Measurements from ENCODE around the gene NR2F6. TPM values are rescaled to one million over a fixed set of nuclear protein-coding genes. Genes with fewer than 3 reads are reported as not detected.
A peak's percentile ranks its signal among the peaks of the same experiment; 100 is the strongest.

Gene NR2F6
- polyA plus RNA-seq, 4 donors, result 41.6 to 93.0 (median 74.9) TPM

DNA sequence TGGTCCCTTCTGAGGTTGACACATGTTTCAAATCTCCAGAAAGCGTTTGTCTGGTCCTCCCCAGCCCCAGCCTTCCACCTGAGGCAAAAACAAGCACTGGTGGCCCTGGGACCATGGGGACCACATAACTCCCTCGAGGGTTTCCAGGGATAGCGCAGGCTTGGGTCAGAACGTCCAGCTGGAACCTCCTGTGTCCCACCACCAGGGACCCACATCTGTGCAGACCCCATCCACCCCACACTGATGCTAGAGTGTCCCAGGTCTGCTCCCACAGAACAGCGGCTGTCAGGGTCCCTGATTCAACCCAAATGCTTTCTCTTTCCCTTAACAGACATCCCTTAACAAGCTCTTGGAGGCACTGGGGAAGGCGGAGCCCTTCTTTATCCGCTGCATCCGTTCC lies 60.1 kb downstream of the NR2F6 start:
- Histone ChIP-seq H3K36me3 (ENCODE audit: control insufficient read depth in 3 of 3, insufficient read depth in 2 of 3, low read depth in 1 of 3, low read length in 3 of 3) (peaks cover 9 to 79% (median 14%) of the 10 kb centered on the region in 3 donors), H3K27me3 (ENCODE audit: control insufficient read depth in 3 of 3, insufficient read depth in 3 of 3, low read length in 3 of 3) (no peaks in the 10 kb centered on the region), H3K4me1 (ENCODE audit: control insufficient read depth in 3 of 3, insufficient read depth in 2 of 3, low read depth in 1 of 3, low read length in 2 of 3) (no peaks in the 10 kb centered on the region), H3K9me3 (ENCODE audit: control insufficient read depth in 2 of 2, insufficient read depth in 1 of 2, low read depth in 1 of 2, low read length in 1 of 2) (no peaks in the 10 kb centered on the region), H3K27ac (ENCODE audit: low read depth in 1 of 3, low read length in 2 of 3) (no peak overlapping the region), H3K4me3 (ENCODE audit: low read depth in 1 of 3, low read length in 3 of 3) (no peak overlapping the region)
- DNase-seq, result no peak
- 90 to 94% (median 91%) methylated on average over 8 of the region's 8 CpGs for WGBS, 3 donors
- FAIRE-seq, result no peak

DNA sequence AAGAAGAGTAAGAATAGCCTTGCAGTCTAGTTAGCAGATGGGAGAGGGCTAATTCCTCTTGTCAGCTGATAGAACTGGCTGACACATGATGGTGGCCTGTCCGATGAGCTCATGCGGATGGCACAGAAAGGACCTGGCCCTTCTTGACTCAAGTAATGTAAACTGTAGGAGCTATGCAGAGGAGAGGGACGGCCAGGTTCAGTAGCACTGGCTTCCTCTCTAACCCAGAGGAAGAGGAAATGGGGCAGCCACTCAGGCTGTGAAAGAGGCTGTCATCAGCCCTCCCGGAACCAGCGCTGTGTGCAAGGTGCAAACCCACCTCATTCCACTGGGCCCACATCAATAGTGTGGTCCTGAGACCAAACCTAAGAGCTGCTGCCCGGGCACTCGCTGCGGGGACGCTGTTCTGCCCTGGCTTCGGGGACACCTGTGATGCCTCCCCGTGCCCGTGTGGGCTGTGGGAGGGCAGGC lies 61.3 kb downstream of the NR2F6 start:
- peak overlapping the region in 2 of 3 donors; percentile 51 to 61 for H3K27ac ChIP-seq (ENCODE audit: low read depth in 1 of 3, low read length in 2 of 3)
- no peaks in the 10 kb centered on the region for H3K27me3 ChIP-seq (ENCODE audit: control insufficient read depth in 3 of 3, insufficient read depth in 3 of 3, low read length in 3 of 3)
- 73 to 82% (median 74%) methylated on average over 12 of the region's 12 CpGs for WGBS, 3 donors
- peaks cover 7 to 72% (median 12%) of the 10 kb centered on the region in 3 donors for H3K36me3 ChIP-seq (ENCODE audit: control insufficient read depth in 3 of 3, insufficient read depth in 2 of 3, low read depth in 1 of 3, low read length in 3 of 3)
- H3K4me1 ChIP-seq (ENCODE audit: control insufficient read depth in 3 of 3, insufficient read depth in 2 of 3, low read depth in 1 of 3, low read length in 2 of 3), result no peaks in the 10 kb centered on the region
- FAIRE-seq (no peak), DNase-seq (peak in 1 of 2 donors; percentile 57)
- no peaks in the 10 kb centered on the region for H3K9me3 ChIP-seq (ENCODE audit: control insufficient read depth in 2 of 2, insufficient read depth in 1 of 2, low read depth in 1 of 2, low read length in 1 of 2)
- H3K4me3 ChIP-seq (ENCODE audit: low read depth in 1 of 3, low read length in 3 of 3), result no peak overlapping the region

DNA sequence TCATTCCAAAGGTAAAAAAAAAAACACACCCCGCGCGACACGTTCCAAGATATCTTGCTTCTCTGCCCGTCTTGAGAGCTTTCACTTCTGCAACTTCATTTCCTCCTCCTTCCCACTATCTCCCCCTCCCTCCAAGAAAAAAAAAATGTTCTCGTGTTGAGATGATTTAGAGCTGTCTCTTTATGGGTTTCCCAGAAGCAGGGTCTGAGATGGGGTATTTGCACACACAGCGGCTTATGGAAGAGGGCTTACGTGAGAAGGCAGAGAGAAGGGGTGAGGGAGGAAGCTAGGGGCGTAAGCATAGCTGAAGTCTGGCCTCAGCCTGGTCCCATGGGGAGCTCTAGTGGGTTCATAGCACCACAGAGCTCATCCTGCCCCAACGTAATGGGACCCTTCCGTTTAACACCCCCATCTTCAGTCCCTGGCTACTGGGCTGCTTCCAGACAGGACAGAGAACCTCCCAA lies 61.8 kb downstream of the NR2F6 start:
- DNase-seq (no peak), FAIRE-seq (no peak)
- no peaks in the 10 kb centered on the region for H3K27me3 ChIP-seq (ENCODE audit: control insufficient read depth in 3 of 3, insufficient read depth in 3 of 3, low read length in 3 of 3)
- H3K27ac ChIP-seq (ENCODE audit: low read depth in 1 of 3, low read length in 2 of 3), result peak overlapping the region in 2 of 3 donors; percentile 51 to 61
- no peak overlapping the region for H3K4me3 ChIP-seq (ENCODE audit: low read depth in 1 of 3, low read length in 3 of 3)
- H3K9me3 ChIP-seq (ENCODE audit: control insufficient read depth in 2 of 2, insufficient read depth in 1 of 2, low read depth in 1 of 2, low read length in 1 of 2), result no peaks in the 10 kb centered on the region
- H3K36me3 ChIP-seq (ENCODE audit: control insufficient read depth in 3 of 3, insufficient read depth in 2 of 3, low read depth in 1 of 3, low read length in 3 of 3), result peaks cover 8 to 67% (median 9%) of the 10 kb centered on the region in 3 donors
- WGBS, 3 donors, result 58 to 77% (median 67%) methylated on average over 11 of the region's 11 CpGs
- H3K4me1 ChIP-seq (ENCODE audit: control insufficient read depth in 3 of 3, insufficient read depth in 2 of 3, low read depth in 1 of 3, low read length in 2 of 3), result no peaks in the 10 kb centered on the region

DNA sequence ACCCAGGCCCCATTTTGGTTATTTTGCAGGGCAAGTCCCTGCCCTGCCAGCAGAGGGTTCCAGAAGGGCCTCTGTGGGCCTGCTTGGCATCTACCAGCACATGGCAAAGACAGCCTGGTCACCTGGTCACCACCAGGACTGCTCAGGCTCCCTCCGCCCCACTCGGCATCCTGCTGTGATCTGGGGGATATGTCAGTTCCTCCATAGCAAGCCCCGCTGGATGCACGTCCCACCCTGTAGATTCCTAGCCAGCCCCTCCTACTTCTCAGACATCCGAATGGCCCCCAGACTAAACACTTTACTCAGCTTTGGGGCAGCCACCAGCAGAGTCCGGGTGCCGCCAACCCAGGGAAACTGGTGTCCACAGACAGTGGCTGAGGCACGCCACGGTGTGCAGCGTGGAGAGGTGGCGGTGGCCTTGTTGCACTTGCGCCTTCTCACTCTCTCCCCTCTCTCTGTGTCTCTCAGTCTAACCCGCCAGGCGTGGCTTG lies 62.4 kb downstream of the NR2F6 start:
- no peaks in the 10 kb centered on the region for H3K27me3 ChIP-seq (ENCODE audit: control insufficient read depth in 3 of 3, insufficient read depth in 3 of 3, low read length in 3 of 3)
- DNase-seq, result no peak
- H3K4me1 ChIP-seq (ENCODE audit: control insufficient read depth in 3 of 3, insufficient read depth in 2 of 3, low read depth in 1 of 3, low read length in 2 of 3), result no peaks in the 10 kb centered on the region
- no peak for FAIRE-seq
- H3K27ac ChIP-seq (ENCODE audit: low read depth in 1 of 3, low read length in 2 of 3), result peak overlapping the region in 2 of 3 donors; percentile 51 to 64
- 74 to 82% (median 76%) methylated on average over 14 of the region's 14 CpGs for WGBS, 3 donors
- no peaks in the 10 kb centered on the region for H3K9me3 ChIP-seq (ENCODE audit: control insufficient read depth in 2 of 2, insufficient read depth in 1 of 2, low read depth in 1 of 2, low read length in 1 of 2)
- H3K4me3 ChIP-seq (ENCODE audit: low read depth in 1 of 3, low read length in 3 of 3), result no peak overlapping the region
- peaks cover 8 to 62% (median 9%) of the 10 kb centered on the region in 3 donors for H3K36me3 ChIP-seq (ENCODE audit: control insufficient read depth in 3 of 3, insufficient read depth in 2 of 3, low read depth in 1 of 3, low read length in 3 of 3)

Other genes with a start within 250 kb of the NR2F6 start
- 1 to 10 TPM in 3 of 4 donors, under 1 TPM in 1; 0.45 to 7.1 (median 3.1) TPM for gene CPAMD8, start 219.1 kb downstream of the NR2F6 start, polyA plus RNA-seq
- gene HAUS8, start 170.5 kb downstream of the NR2F6 start, polyA plus RNA-seq, result 10 to 100 TPM in 2 of 4 donors, 1 to 10 TPM in 2; 7.4 to 16.5 (median 13.2) TPM
- 10 to 100 TPM; 31.6 to 62.1 (median 47.9) TPM for gene MYO9B, start 170.1 kb downstream of the NR2F6 start, polyA plus RNA-seq
- 10 to 100 TPM; 31.7 to 40.5 (median 37.2) TPM for gene USE1, start 30.6 kb downstream of the NR2F6 start, polyA plus RNA-seq
- gene OCEL1, start 19.7 kb downstream of the NR2F6 start, polyA plus RNA-seq, result 10 to 100 TPM; 24.0 to 93.7 (median 50.9) TPM
- 1 to 10 TPM in 3 of 4 donors, not detected in 1; 1.4 to 4.7 (median 2.0) TPM for gene USHBP1, start 18.8 kb upstream of the NR2F6 start, polyA plus RNA-seq
- gene BABAM1, start 21.5 kb upstream of the NR2F6 start, polyA plus RNA-seq, result 10 to 100 TPM; 68.9 to 82.7 (median 75.3) TPM
- gene ANKLE1, start 36.0 kb upstream of the NR2F6 start, polyA plus RNA-seq, result under 1 TPM in 3 of 4 donors, not detected in 1; 0.15 to 0.71 (median 0.22) TPM
- gene ABHD8, start 57.5 kb upstream of the NR2F6 start, polyA plus RNA-seq, result 1 to 10 TPM; 2.2 to 5.1 (median 3.9) TPM
- gene MRPL34, start 60.0 kb upstream of the NR2F6 start, polyA plus RNA-seq, result 100 to 1,000 TPM in 3 of 4 donors, 10 to 100 TPM in 1; 49.0 to 404 (median 278) TPM
- gene DDA1, start 63.6 kb upstream of the NR2F6 start, polyA plus RNA-seq, result 10 to 100 TPM; 29.4 to 57.5 (median 48.9) TPM
- 1 to 10 TPM; 1.9 to 5.1 (median 3.9) TPM for gene ANO8, start 88.9 kb upstream of the NR2F6 start, polyA plus RNA-seq
- 10 to 100 TPM in 2 of 4 donors, 1 to 10 TPM in 2; 9.2 to 18.5 (median 10.9) TPM for gene GTPBP3, start 91.6 kb upstream of the NR2F6 start, polyA plus RNA-seq
- gene PLVAP, start 131.4 kb upstream of the NR2F6 start, polyA plus RNA-seq, result 100 to 1,000 TPM in 1 of 4 donors, 10 to 100 TPM in 1, 1 to 10 TPM in 2; 2.2 to 115 (median 19.4) TPM
- under 1 TPM in 2 of 4 donors, not detected in 2; 0.07 to 0.24 TPM for gene CCDC194, start 148.3 kb upstream of the NR2F6 start, polyA plus RNA-seq
- 100 to 1,000 TPM in 1 of 4 donors, 10 to 100 TPM in 2, 1 to 10 TPM in 1; 4.5 to 128 (median 40.2) TPM for gene BST2, start 159.7 kb upstream of the NR2F6 start, polyA plus RNA-seq
- 100 to 1,000 TPM in 1 of 4 donors, 10 to 100 TPM in 3; 57.5 to 117 (median 78.1) TPM for gene MVB12A, start 174.1 kb upstream of the NR2F6 start, polyA plus RNA-seq
- gene TMEM221, start 202.7 kb upstream of the NR2F6 start, polyA plus RNA-seq, result under 1 TPM in 2 of 4 donors, not detected in 2; 0.07 to 0.43 TPM
- gene NXNL1, start 215.0 kb upstream of the NR2F6 start, polyA plus RNA-seq, result not detected
- 1 to 10 TPM in 3 of 4 donors, under 1 TPM in 1; 0.22 to 5.5 (median 3.1) TPM for gene SLC27A1, start 224.6 kb upstream of the NR2F6 start, polyA plus RNA-seq